MCF 10A (cell line): ENCODE results near the gene ZSWIM8. TPM values are rescaled to one million over a fixed set of nuclear protein-coding genes. Genes with fewer than 3 reads are reported as not detected.
A peak's percentile ranks its signal among the peaks of the same experiment; 100 is the strongest.

ENCODE experiments used
- BruUV-seq: library from RNA; stranded (reverse); fragments of 400-500 nt; replicated peaks from 2 replicates; lab custom pipeline; 2021; lab: Mats Ljungman, UMichigan
- CTCF ChIA-PET: fragments of 300-600 bp; sonication (Branson Sonifier 250); formaldehyde crosslinking; extraction: SDS; loops from one replicate; lab custom pipeline; 2021; ENCODE audit warnings: antibody characterized with exemption, inconsistent platforms; lab: Yijun Ruan, JAX
- POLR2A ChIA-PET: fragments of 300-600, 350-650 bp; sonication (Branson Sonifier 250); formaldehyde crosslinking; extraction: SDS; loops from one replicate; lab custom pipeline; 2020; ENCODE audit warnings: antibody characterized with exemption, inconsistent platforms; lab: Yijun Ruan, JAX
- DNase-seq: peaks from one replicate; pipeline ENCODE4 v3.0.0-alpha.2; 2018; ENCODE audit not compliant: unreplicated experiment
- H3K27ac Mint-ChIP-seq: one replicate; pipeline ENCODE4 v1.8.0; 2022; ENCODE audit warnings: mild to moderate bottlenecking, low read depth, mixed read lengths; ENCODE audit not compliant: unreplicated experiment
- H3K27me3 Mint-ChIP-seq: one replicate; pipeline ENCODE4 v1.8.0; 2022; ENCODE audit warnings: mixed read lengths; ENCODE audit not compliant: insufficient read depth, unreplicated experiment
- H3K36me3 Mint-ChIP-seq: one replicate; pipeline ENCODE4 v1.8.0; 2022; ENCODE audit warnings: mild to moderate bottlenecking, moderate library complexity, mixed read lengths; ENCODE audit not compliant: insufficient read depth, unreplicated experiment
- H3K4me1 Mint-ChIP-seq: one replicate; pipeline ENCODE4 v1.8.0; 2022; ENCODE audit warnings: mixed read lengths; ENCODE audit not compliant: insufficient read depth, unreplicated experiment
- H3K4me3 Mint-ChIP-seq: one replicate; pipeline ENCODE4 v1.8.0; 2022; ENCODE audit warnings: mild to moderate bottlenecking, moderate library complexity, mixed read lengths; ENCODE audit not compliant: unreplicated experiment
- H3K9me3 Mint-ChIP-seq: one replicate; pipeline ENCODE4 v1.8.0; 2022; ENCODE audit warnings: mixed read lengths; ENCODE audit not compliant: unreplicated experiment
- CTCF ChIP-seq: fragments of 200-600 bp; IDR thresholded peaks from one replicate; pipeline ENCODE4 v1.8.0; 2022; ENCODE audit warnings: antibody characterized with exemption, mild to moderate bottlenecking; ENCODE audit not compliant: unreplicated experiment
- intact Hi-C: fragments of 100-400 bp; cut with micrococcal nuclease; formaldehyde crosslinking; loops from 2 replicates; pipeline ENCODE4 v1.14.1; 2022
- total RNA-seq: library from RNA; stranded (reverse); gene quantifications from 2 replicates; pipeline ENCODE4 v1.2.3, GENCODE V29; 2022

The ZSWIM8 gene
- total RNA-seq, 1 experiment from 2014 or later: 84.2 TPM

- Mint-ChIP-seq H3K9me3 (no peaks in the 10 kb centered on the region), H3K27ac (no peak overlapping the region), H3K4me1 (peaks cover 23% of the 10 kb centered on the region), H3K27me3 (no peaks in the 10 kb centered on the region), H3K4me3 (no peak overlapping the region), H3K36me3 (peaks cover 93% of the 10 kb centered on the region)
- no TSS peak for BruUV-seq
- POLR2A ChIA-PET: interaction anchor here (0.6 to 3.5 kb wide), 4 partner anchors 13 to 22 kb away, joined by 3 to 28 read pairs (median 4); partner anchors contain the start of gene CHCHD1
- CTCF ChIA-PET: interaction anchor here (1.0 kb wide), 1 partner anchor 90 kb away, joined by 4 read pairs; no protein-coding TSS in a partner anchor
- no peak for TF ChIP-seq CTCF
- intact Hi-C loops: no loop called here
- DNase-seq: no peak
These were observed 25.8 kb upstream of the ZSWIM8 start for GRCh38 chr10:73759512-73760115.

DNA sequence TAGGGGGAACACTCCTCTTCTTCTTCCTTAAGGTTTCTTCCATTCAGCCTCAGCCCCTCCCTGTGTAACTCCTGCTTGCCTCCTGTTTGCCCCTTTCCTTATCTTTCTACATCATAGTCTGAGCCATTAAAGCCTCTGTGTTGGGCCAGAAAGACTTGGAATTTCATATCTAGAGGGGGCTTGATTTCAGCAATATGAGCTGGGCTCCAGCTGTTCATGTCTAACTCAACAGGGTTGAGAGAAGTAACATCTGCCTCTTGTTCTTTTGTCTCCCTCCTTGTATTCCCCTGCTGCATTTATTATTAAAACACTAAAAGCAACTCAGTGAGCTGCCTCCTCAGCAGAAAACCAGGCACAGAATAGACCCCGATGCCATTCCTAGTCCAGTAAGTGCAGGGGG is 23.6 kb upstream of the ZSWIM8 start:
- TF ChIP-seq CTCF: no peak
- intact Hi-C loops: no loop called here
- Mint-ChIP-seq H3K4me1 (peaks cover 23% of the 10 kb centered on the region), H3K27ac (peak overlapping the region; percentile 8), H3K9me3 (no peaks in the 10 kb centered on the region), H3K36me3 (peaks cover 85% of the 10 kb centered on the region), H3K4me3 (no peak overlapping the region), H3K27me3 (no peaks in the 10 kb centered on the region)
- no TSS peak for BruUV-seq
- CTCF ChIA-PET: no interaction called here
- DNase-seq: no peak
- POLR2A ChIA-PET: interaction anchor here (0.7 to 2.9 kb wide), 3 partner anchors 9 to 18 kb away, joined by 3 to 28 read pairs (median 23); partner anchors contain the start of gene SEC24C

DNA sequence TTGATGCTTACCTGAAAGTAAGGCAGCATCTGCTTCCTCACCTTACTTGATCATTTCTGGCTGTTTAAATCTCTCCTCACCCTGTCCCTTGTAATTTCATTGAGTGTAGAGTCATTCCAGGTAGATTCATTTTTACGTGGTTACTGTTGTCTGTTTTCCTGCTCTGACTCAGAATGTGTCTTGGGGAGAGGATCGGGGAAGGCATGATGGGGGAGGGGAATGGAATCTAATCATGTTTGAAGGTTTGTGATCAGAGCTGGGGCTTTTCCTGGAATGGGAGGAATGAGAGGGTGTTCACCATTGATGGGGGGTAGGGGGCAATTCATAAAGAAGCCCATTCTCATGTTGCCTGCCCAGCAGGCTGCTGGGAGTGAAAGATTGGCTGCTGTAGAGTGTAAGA is 22.5 kb upstream of the ZSWIM8 start:
- intact Hi-C loops: no loop called here
- Mint-ChIP-seq H3K27me3 (no peaks in the 10 kb centered on the region), H3K4me3 (peak overlapping the region; percentile 3), H3K4me1 (peaks cover 23% of the 10 kb centered on the region), H3K9me3 (no peaks in the 10 kb centered on the region), H3K36me3 (peaks cover 79% of the 10 kb centered on the region), H3K27ac (peak overlapping the region; percentile 8)
- POLR2A ChIA-PET: interaction anchor here (0.8 to 2.9 kb wide), 4 partner anchors 10 to 271 kb away, joined by 3 to 28 read pairs (median 13); partner anchors contain the start of genes CHCHD1 and SEC24C
- DNase-seq: peak; percentile 36
- no peak for TF ChIP-seq CTCF
- CTCF ChIA-PET: interaction anchor here (0.6 to 1.1 kb wide), 3 partner anchors 9 to 195 kb away, joined by 3 read pairs; a partner anchor contains a TSS
- no TSS peak for BruUV-seq

- intact Hi-C loops: no loop called here
- peak overlapping the region; percentile 8 for H3K27ac Mint-ChIP-seq
- no TSS peak for BruUV-seq
These were observed 22.1 kb upstream of the ZSWIM8 start for GRCh38 chr10:73763343-73763742.

More at GRCh38 chr10:73763343-73763742, 22.1 kb upstream of the ZSWIM8 start:
- H3K36me3 Mint-ChIP-seq: peaks cover 79% of the 10 kb centered on the region
- CTCF ChIA-PET: no interaction called here
- POLR2A ChIA-PET: interaction anchor here (0.7 to 2.9 kb wide), 4 partner anchors 9 to 436 kb away, joined by 3 to 28 read pairs (median 14); partner anchors contain the start of genes CHCHD1 and SEC24C
- no peaks in the 10 kb centered on the region for H3K9me3 Mint-ChIP-seq
- no peak for DNase-seq
- TF ChIP-seq CTCF: no peak
- peaks cover 23% of the 10 kb centered on the region for H3K4me1 Mint-ChIP-seq
- H3K4me3 Mint-ChIP-seq: no peak overlapping the region
- no peaks in the 10 kb centered on the region for H3K27me3 Mint-ChIP-seq
